HG02884 (cell line): ENCODE data around the gene TMEM212.
"Not testable (repeated sequence)": the region's sequence is repeated elsewhere in the genome, so short reads cannot be mapped to it uniquely, and the experiment has no call there.

Experiments
- ATAC-seq: cut with Tn5 transposase; IDR thresholded peaks from one replicate; pipeline ENCODE4 v1.9.1; 2021; ENCODE audit warnings: mild to moderate bottlenecking, moderate library complexity; ENCODE audit not compliant: unreplicated experiment

Gene TMEM212

DNA sequence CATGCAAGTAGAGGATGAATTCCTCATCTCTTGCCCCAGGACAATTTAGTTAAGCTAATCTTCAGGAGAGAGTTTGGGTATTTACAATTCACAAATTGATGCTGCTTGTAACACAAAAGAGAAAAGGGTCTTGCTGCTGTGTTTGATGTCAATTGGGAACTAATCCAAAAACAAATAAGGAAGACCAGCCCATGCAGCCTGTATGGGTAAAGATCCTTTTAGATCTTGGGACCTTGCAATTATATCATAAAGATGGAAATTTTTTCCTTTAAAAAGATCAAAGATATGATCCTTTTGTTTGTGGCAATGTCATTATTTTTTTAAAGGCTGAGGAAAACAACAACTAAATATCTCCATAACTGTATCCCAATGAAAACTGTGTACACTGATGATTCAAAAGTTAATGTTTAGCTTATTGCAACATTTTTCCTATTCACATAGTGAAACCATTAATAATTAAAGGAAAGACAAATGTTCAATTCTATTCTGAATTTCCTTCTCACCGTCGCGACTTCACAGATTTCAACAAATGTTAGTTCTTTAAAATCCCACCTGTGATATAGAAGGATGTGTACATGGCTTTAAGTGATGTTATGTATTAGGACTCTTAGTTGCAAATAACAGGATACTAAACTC lies 40.2 kb downstream of the TMEM212 start:
- ATAC-seq, result no peak

GRCh38 chr3:171883893-171884279 lies 40.7 kb downstream of the TMEM212 start:
- no peak for ATAC-seq

DNA sequence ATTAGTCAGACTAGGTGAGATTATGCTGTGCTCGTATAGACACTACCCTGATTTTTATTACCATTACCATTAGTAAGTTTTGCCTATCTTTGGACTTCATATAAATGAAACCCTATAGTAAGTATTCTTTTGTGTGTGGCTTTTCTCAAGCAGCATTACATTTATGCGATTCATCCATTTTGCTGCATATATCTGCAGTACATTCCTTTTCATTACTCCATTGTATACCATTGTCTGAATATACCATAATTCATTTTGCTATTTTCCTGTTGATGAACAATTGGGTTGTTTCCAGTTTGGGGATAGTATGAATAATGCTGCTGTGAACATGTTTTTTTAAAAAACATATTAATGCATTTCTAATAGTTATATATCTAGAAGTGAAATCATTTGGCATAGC lies 45.3 kb downstream of the TMEM212 start:
- no peak for ATAC-seq

GRCh38 chr3:171890398-171890797 lies 47.2 kb downstream of the TMEM212 start:
- ATAC-seq, result no peak

DNA sequence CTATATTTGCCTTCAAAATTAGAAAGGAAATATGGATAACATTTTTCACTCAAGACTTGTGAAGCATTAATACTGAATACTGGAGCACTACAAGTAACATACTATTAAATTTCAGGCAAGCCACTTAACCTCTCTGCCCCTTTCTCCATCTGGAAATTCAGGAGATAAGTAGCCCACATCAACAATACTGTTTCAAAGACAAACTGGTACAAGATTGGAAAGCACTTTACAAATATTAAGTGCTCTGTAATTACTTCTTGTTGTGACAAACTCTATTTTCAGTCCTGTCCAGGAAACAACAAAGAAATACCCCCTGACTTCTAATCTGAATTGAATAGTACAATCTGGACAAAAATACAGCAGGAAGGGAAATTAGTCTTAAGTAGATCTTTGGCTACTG lies 49.3 kb downstream of the TMEM212 start:
- no peak for ATAC-seq

- no peak for ATAC-seq
These were observed 52.1 kb downstream of the TMEM212 start for GRCh38 chr3:171895291-171895690.

- no peak for ATAC-seq
These were observed 52.8 kb downstream of the TMEM212 start for GRCh38 chr3:171895900-171896299.

GRCh38 chr3:171896316-171896715 lies 53.2 kb downstream of the TMEM212 start:
- ATAC-seq, result no peak

GRCh38 chr3:171898192-171898591 lies 55.0 kb downstream of the TMEM212 start:
- no peak for ATAC-seq

DNA sequence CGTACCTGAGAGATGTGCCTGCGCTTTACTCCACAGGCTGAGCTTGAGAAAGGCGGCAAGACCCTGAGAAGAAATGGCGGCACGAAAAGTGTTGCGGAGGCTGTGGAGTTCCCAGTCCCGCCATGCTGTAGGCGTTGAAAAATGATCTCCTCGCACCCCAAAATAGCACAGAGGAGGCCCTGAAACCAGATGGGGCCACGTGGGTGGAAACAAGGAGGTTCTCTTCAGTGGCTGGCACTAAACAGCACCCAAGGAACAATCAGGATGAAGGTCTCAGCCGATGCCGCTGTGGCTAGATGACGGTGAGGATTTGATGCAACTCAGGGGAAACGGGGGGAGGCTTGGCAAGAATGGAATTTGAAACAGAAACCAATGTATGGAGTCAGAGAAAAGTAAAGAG lies 57.3 kb downstream of the TMEM212 start:
- no peak for ATAC-seq

- ATAC-seq, result no peak
These were observed 58.6 kb downstream of the TMEM212 start for GRCh38 chr3:171901615-171902312.

GRCh38 chr3:171904829-171905228 lies 61.7 kb downstream of the TMEM212 start:
- no peak for ATAC-seq

GRCh38 chr3:171906503-171906902 lies 63.4 kb downstream of the TMEM212 start:
- not testable (repeated sequence) for ATAC-seq

DNA sequence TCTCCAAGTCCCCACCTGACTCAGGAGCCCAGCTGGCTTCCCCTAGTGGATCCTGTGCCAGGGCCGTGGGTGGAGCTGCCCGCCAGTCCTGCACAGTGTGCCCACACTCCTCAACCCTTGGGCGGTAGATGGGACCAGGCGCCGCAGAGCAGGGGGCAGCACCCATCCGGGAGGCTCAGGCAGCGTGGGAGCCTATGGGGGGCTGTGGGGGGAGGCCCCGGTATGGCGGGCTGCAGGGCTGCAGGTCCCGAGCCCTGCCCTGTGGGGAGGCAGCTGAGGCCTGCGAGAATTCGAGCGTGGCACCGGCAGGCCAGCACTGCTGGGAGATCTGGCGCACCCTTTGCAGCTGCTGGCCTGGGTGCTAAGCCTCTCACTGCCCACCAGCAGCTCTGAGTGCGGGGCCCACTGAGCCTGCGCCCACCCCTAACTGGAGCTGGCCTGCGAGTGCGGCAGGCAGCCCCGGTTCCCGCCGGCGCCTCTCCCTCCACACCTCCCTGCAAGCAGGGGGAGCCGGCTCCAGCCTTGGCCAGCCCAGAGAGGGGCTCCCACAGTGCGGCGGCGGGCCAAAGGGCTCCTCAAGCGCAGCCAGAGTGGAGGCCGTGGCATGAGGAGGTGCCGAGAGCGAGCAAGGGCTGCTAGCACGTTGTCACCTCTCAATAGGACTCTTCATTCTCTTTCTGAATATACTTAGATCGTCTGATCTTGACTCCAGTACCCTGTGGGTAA lies 64.0 kb downstream of the TMEM212 start:
- ATAC-seq, result no peak

- ATAC-seq, result no peak
These were observed 64.6 kb downstream of the TMEM212 start for GRCh38 chr3:171907761-171908160.

DNA sequence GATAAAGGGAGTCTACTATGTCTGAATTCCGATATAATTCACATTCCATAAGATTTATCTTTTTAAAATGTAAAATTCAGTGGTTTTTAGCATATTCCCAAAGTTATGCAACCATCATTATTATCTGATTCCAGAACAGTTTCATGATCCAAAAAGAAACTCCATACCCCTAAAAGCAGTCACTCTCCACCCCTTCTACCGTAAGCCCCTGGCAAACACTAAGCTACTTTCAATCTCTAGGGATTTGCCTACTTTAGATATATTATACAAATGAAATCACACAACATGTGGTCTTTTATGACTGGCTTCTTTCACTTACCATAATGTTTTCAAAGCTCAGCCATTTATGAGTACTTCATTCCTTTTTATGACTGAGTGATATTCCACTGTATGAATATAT lies 65.6 kb downstream of the TMEM212 start:
- ATAC-seq, result no peak
